Measurements from ENCODE around the gene PTGER3. TPM values are rescaled to one million over a fixed set of nuclear protein-coding genes. Genes with fewer than 3 reads are reported as not detected.

Gene PTGER3
- total and polyA plus RNA-seq, 7 donors = 0.46 to 52.4 (median 26.8) TPM

- H3K27ac ChIP-seq = peak overlapping the region in 2 of 4 donors; percentile 34 to 63
Measured at GRCh38 chr1:71031426-71031825, 16.2 kb downstream of the PTGER3 start.

GRCh38 chr1:71030026-71030425, 17.6 kb downstream of the PTGER3 start:
- Histone ChIP-seq H3K27ac (no peak overlapping the region), H3K36me3 (no peaks in the 10 kb centered on the region), H3K4me3 (no peak overlapping the region), H3K27me3 (no peaks in the 10 kb centered on the region), H3K4me1 (peaks cover 0 to 27% (median 12%) of the 10 kb centered on the region in 4 donors), H3K9me3 (no peaks in the 10 kb centered on the region)
- intact Hi-C loops (cut with DNase I) = no loop called here
- TF ChIP-seq POLR2AphosphoS5 (IDR thresholded peaks at IDR 0.05) (no peak), EP300 (IDR thresholded peaks at IDR 0.05) (no peak), POLR2A (IDR thresholded peaks at IDR 0.05) (no peak)
- TF ChIP-seq, protein P1, sequence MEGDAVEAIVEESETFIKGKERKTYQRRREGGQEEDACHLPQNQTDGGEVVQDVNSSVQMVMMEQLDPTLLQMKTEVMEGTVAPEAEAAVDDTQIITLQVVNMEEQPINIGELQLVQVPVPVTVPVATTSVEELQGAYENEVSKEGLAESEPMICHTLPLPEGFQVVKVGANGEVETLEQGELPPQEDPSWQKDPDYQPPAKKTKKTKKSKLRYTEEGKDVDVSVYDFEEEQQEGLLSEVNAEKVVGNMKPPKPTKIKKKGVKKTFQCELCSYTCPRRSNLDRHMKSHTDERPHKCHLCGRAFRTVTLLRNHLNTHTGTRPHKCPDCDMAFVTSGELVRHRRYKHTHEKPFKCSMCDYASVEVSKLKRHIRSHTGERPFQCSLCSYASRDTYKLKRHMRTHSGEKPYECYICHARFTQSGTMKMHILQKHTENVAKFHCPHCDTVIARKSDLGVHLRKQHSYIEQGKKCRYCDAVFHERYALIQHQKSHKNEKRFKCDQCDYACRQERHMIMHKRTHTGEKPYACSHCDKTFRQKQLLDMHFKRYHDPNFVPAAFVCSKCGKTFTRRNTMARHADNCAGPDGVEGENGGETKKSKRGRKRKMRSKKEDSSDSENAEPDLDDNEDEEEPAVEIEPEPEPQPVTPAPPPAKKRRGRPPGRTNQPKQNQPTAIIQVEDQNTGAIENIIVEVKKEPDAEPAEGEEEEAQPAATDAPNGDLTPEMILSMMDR (IDR thresholded peaks at IDR 0.05) = no peak
- 74 to 78% methylated on average over 1 of the region's 1 CpG for WGBS, 2 donors
- no peak for DNase-seq

More at GRCh38 chr1:71031426-71031825, 16.2 kb downstream of the PTGER3 start:
- TF ChIP-seq EP300 (IDR thresholded peaks at IDR 0.05) (no peak), POLR2AphosphoS5 (IDR thresholded peaks at IDR 0.05) (no peak), POLR2A (IDR thresholded peaks at IDR 0.05) (no peak)
- TF ChIP-seq, protein P1 (IDR thresholded peaks at IDR 0.05) = no peak
- H3K9me3 ChIP-seq = no peaks in the 10 kb centered on the region
- no peaks in the 10 kb centered on the region for H3K36me3 ChIP-seq
- no peak overlapping the region for H3K4me3 ChIP-seq
- peaks cover 0 to 23% (median 15%) of the 10 kb centered on the region in 4 donors for H3K4me1 ChIP-seq
- no peaks in the 10 kb centered on the region for H3K27me3 ChIP-seq
- no peak for DNase-seq
- intact Hi-C loops (cut with DNase I) = no loop called here

DNA sequence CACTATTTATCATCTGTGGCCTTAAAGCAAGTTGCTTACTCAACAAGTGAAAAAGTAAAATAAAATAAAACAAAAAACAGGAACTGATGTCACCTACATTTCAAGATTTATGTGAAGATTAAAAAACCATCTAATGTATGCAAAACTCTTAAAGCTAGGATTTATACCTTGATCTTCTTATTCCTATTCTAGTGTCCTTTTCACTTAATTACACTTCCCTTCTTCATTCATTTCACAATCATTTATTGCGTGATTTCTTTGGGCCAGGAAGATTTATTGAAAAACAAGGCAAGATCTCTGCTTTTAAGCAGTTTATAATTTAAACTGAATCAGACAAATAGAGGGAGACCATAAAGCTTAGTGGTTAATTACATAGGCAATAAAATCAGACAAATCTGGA, 18.6 kb downstream of the PTGER3 start:
- TF ChIP-seq, protein P1 (IDR thresholded peaks at IDR 0.05) = no peak
- no peak for TF ChIP-seq POLR2AphosphoS5 (IDR thresholded peaks at IDR 0.05)
- no peak for TF ChIP-seq EP300 (IDR thresholded peaks at IDR 0.05)
- TF ChIP-seq POLR2A (IDR thresholded peaks at IDR 0.05) = no peak
- Histone ChIP-seq H3K36me3 (no peaks in the 10 kb centered on the region), H3K9me3 (no peaks in the 10 kb centered on the region), H3K4me1 (peaks cover 0 to 27% (median 12%) of the 10 kb centered on the region in 4 donors), H3K4me3 (no peak overlapping the region), H3K27ac (no peak overlapping the region), H3K27me3 (no peaks in the 10 kb centered on the region)
- intact Hi-C loops (cut with DNase I) = no loop called here
- no peak for DNase-seq
- 77 to 91% methylated on average over 1 of the region's 1 CpG for WGBS, 2 donors

DNA sequence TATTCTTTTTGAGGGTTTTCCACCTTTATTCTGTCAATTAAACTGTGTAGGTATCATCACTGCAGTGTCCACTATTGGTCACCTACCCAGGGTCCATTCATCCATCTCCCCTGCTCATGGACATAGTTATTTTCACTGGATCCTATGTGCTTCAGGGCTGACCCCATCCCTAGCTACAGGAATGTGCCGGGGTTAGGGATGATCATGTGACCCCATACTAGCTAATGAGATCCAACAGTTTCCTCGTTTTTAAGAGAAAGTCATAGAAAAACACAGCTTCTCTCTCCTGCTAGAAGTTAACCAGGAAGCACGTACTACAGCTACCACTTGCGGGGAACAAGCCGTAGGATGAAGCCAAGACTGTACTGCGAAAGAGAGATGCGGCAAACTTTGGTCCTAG, 19.6 kb downstream of the PTGER3 start:
- Histone ChIP-seq H3K9me3 (no peaks in the 10 kb centered on the region), H3K36me3 (no peaks in the 10 kb centered on the region), H3K27me3 (no peaks in the 10 kb centered on the region), H3K27ac (no peak overlapping the region), H3K4me1 (peaks cover 0 to 27% (median 12%) of the 10 kb centered on the region in 4 donors), H3K4me3 (no peak overlapping the region)
- WGBS, 2 donors = 83 to 89% methylated on average over 7 of the region's 7 CpGs
- no peak for DNase-seq
- TF ChIP-seq EP300 (IDR thresholded peaks at IDR 0.05) = no peak
- TF ChIP-seq, protein P1 (IDR thresholded peaks at IDR 0.05) = no peak
- no peak for TF ChIP-seq POLR2AphosphoS5 (IDR thresholded peaks at IDR 0.05)
- TF ChIP-seq POLR2A (IDR thresholded peaks at IDR 0.05) = no peak
- intact Hi-C loops (cut with DNase I) = no loop called here

DNA sequence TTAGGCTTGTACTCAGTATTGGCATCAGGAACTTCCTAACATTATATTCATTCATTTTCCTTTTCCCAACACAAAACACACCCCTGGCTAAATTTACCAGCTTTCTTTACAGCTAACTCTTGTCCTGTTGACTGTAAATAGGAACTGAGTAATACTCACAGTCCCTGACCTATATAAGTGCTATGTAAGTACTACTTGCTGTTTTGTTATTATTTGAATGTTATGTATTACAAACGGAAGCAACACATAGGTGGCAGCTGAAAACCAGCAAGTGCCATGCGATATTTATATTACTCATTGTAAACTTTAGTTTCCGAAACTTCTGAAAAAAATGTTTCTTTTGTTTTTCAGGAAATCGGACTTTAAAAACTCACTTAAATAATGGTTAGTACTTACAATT, 21.5 kb downstream of the PTGER3 start:
- Histone ChIP-seq H3K4me3 (no peak overlapping the region), H3K27ac (no peak overlapping the region), H3K36me3 (no peaks in the 10 kb centered on the region), H3K4me1 (peaks cover 0 to 12% (median 4%) of the 10 kb centered on the region in 4 donors), H3K9me3 (no peaks in the 10 kb centered on the region), H3K27me3 (no peaks in the 10 kb centered on the region)
- 75 to 85% methylated on average over 4 of the region's 4 CpGs for WGBS, 2 donors
- DNase-seq = no peak
- TF ChIP-seq, protein P1 (IDR thresholded peaks at IDR 0.05) = no peak
- no peak for TF ChIP-seq EP300 (IDR thresholded peaks at IDR 0.05)
- no peak for TF ChIP-seq POLR2A (IDR thresholded peaks at IDR 0.05)
- TF ChIP-seq POLR2AphosphoS5 (IDR thresholded peaks at IDR 0.05) = no peak
- intact Hi-C loops (cut with DNase I) = no loop called here

All from sigmoid colon (tissue), 7 donors.